Measurements from ENCODE around the gene KCNH4.

Gene KCNH4

GRCh38 chr17:42203354-42203753 is 22.4 kb upstream of the KCNH4 start:
- no peaks in the 10 kb centered on the region for H3K4me1 ChIP-seq
- H3K27ac ChIP-seq = no peak overlapping the region
- TF ChIP-seq CTCF (IDR thresholded peaks at IDR 0.05) = no peak
- peaks cover 69 to 91% (median 89%) of the 10 kb centered on the region in 3 donors for H3K36me3 ChIP-seq
- DNase-seq = no peak
- intact Hi-C loops (cut with DNase I; ENCODE audit: low total_unique reads) = no loop called here
- H3K4me3 ChIP-seq = no peak overlapping the region
- H3K9me3 ChIP-seq = no peaks in the 10 kb centered on the region
- no peaks in the 10 kb centered on the region for H3K27me3 ChIP-seq

GRCh38 chr17:42202696-42203095 is 21.8 kb upstream of the KCNH4 start:
- intact Hi-C loops (cut with DNase I; ENCODE audit: low total_unique reads) = no loop called here
- no peak overlapping the region for H3K27ac ChIP-seq

GRCh38 chr17:42202159-42202558 is 21.2 kb upstream of the KCNH4 start:
- Histone ChIP-seq H3K36me3 (peaks cover 62 to 79% (median 77%) of the 10 kb centered on the region in 3 donors), H3K9me3 (no peaks in the 10 kb centered on the region), H3K4me1 (no peaks in the 10 kb centered on the region), H3K27ac (no peak overlapping the region), H3K4me3 (no peak overlapping the region), H3K27me3 (no peaks in the 10 kb centered on the region)
- no peak for TF ChIP-seq CTCF (IDR thresholded peaks at IDR 0.05)
- DNase-seq = no peak
- intact Hi-C loops (cut with DNase I; ENCODE audit: low total_unique reads) = no loop called here

More at GRCh38 chr17:42202696-42203095, 21.8 kb upstream of the KCNH4 start:
- Histone ChIP-seq H3K4me3 (no peak overlapping the region), H3K27me3 (no peaks in the 10 kb centered on the region), H3K9me3 (no peaks in the 10 kb centered on the region), H3K4me1 (no peaks in the 10 kb centered on the region), H3K36me3 (peaks cover 68 to 84% (median 83%) of the 10 kb centered on the region in 3 donors)
- TF ChIP-seq CTCF (IDR thresholded peaks at IDR 0.05) = no peak
- no peak for DNase-seq

- H3K4me3 ChIP-seq = no peak overlapping the region
- H3K4me1 ChIP-seq = no peaks in the 10 kb centered on the region
- intact Hi-C loops (cut with DNase I; ENCODE audit: low total_unique reads) = no loop called here
- no peaks in the 10 kb centered on the region for H3K9me3 ChIP-seq
- no peaks in the 10 kb centered on the region for H3K27me3 ChIP-seq
- no peak for TF ChIP-seq CTCF (IDR thresholded peaks at IDR 0.05)
- H3K27ac ChIP-seq = no peak overlapping the region
- peaks cover 55 to 71% (median 70%) of the 10 kb centered on the region in 3 donors for H3K36me3 ChIP-seq
- DNase-seq = no peak
Observed at GRCh38 chr17:42201458-42201772, 20.5 kb upstream of the KCNH4 start.

GRCh38 chr17:42200706-42201457 is 19.9 kb upstream of the KCNH4 start:
- no peak for TF ChIP-seq CTCF (IDR thresholded peaks at IDR 0.05)
- Histone ChIP-seq H3K4me1 (no peaks in the 10 kb centered on the region), H3K4me3 (no peak overlapping the region), H3K27me3 (no peaks in the 10 kb centered on the region), H3K9me3 (no peaks in the 10 kb centered on the region), H3K27ac (no peak overlapping the region), H3K36me3 (peaks cover 49 to 66% (median 64%) of the 10 kb centered on the region in 3 donors)
- DNase-seq = no peak
- intact Hi-C loops (cut with DNase I; ENCODE audit: low total_unique reads) = no loop called here

All from tibial artery (tissue), 4 donors.